Measurements from ENCODE around the gene LTK.

GRCh38 chr15:41560572-41560874, 46.9 kb upstream of the LTK start:
- TF ChIP-seq CTCF (IDR thresholded peaks at IDR 0.05) = no peak
- TF ChIP-seq POLR2A (IDR thresholded peaks at IDR 0.05) = no peak

Measured in adrenal gland (tissue), 5 donors.